ENCODE results near the gene TPPP2. TPM values are rescaled to one million over a fixed set of nuclear protein-coding genes. Genes with fewer than 3 reads are reported as not detected.

The TPPP2 gene
- total RNA-seq, 1 donor from 2014 or later: not detected

- Mint-ChIP-seq H3K9me3 (no peaks in the 10 kb centered on the region), H3K4me3 (no peak overlapping the region), H3K36me3 (no peaks in the 10 kb centered on the region), H3K4me1 (ENCODE audit: unreplicated experiment) (peaks cover 23% of the 10 kb centered on the region), H3K27ac (no peak overlapping the region), H3K27me3 (peaks cover 22% of the 10 kb centered on the region)
- no peak for TF ChIP-seq CTCF (conservative IDR thresholded peaks at IDR 0.05)
- no peak for DNase-seq (ENCODE audit: extremely low spot score, unreplicated experiment)
Measured at GRCh38 chr14:21063479-21063878, 33.5 kb downstream of the TPPP2 start.

DNA sequence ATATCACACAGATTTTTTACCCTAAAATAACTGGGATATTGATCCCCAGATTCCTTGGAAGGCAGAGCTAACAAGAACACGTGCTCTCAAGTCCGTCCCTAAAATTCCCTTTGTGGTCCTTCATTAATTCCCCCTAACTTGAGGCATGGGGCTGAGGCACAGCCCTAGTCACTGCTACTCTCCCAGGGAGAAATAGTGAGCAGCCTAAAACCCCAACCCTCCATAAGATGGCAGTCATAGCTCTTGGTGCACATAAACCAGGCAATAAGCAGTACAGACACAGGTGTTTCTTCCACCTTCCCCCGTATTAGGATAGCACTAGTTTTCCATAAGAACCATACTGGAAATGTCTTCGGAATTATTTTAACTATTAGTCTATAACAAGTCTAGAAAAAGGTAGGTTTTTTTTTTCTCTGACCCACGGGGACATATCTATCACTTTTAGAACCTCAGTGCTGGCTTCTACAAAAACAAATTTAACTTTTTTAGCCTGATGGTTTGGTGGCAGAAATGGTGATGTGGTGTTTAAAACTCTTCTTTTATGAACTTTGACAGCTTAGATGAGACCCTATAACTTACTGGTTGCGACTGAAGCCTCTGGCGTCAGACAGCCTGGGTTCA lies 37.0 kb downstream of the TPPP2 start:
- no peak overlapping the region for H3K27ac Mint-ChIP-seq

GRCh38 chr14:21068521-21069387 lies 38.7 kb downstream of the TPPP2 start:
- Mint-ChIP-seq H3K4me1 (ENCODE audit: unreplicated experiment) (peaks cover 24% of the 10 kb centered on the region), H3K9me3 (no peaks in the 10 kb centered on the region), H3K4me3 (peak overlapping the region; percentile 89), H3K27ac (peak overlapping the region; percentile 73), H3K27me3 (peaks cover 28% of the 10 kb centered on the region), H3K36me3 (peaks cover 6% of the 10 kb centered on the region)
- TF ChIP-seq CTCF (conservative IDR thresholded peaks at IDR 0.05): peak; percentile 76
- no peak for DNase-seq (ENCODE audit: extremely low spot score, unreplicated experiment)

More for the DNA sequence above, 37.0 kb downstream of the TPPP2 start:
- no peak for DNase-seq (ENCODE audit: extremely low spot score, unreplicated experiment)
- peak; percentile 36 for TF ChIP-seq CTCF (conservative IDR thresholded peaks at IDR 0.05)
- Mint-ChIP-seq H3K4me3 (no peak overlapping the region), H3K27me3 (peaks cover 28% of the 10 kb centered on the region), H3K36me3 (no peaks in the 10 kb centered on the region), H3K4me1 (ENCODE audit: unreplicated experiment) (peaks cover 20% of the 10 kb centered on the region), H3K9me3 (no peaks in the 10 kb centered on the region)

- H3K27ac Mint-ChIP-seq: peak overlapping the region; percentile 73
- H3K27me3 Mint-ChIP-seq: peaks cover 28% of the 10 kb centered on the region
- DNase-seq (ENCODE audit: extremely low spot score, unreplicated experiment): no peak
- H3K4me3 Mint-ChIP-seq: peak overlapping the region; percentile 89
- peaks cover 6% of the 10 kb centered on the region for H3K36me3 Mint-ChIP-seq
- no peak for TF ChIP-seq CTCF (conservative IDR thresholded peaks at IDR 0.05)
- no peaks in the 10 kb centered on the region for H3K9me3 Mint-ChIP-seq
- H3K4me1 Mint-ChIP-seq (ENCODE audit: unreplicated experiment): peaks cover 22% of the 10 kb centered on the region
Measured at GRCh38 chr14:21069388-21070082, 39.5 kb downstream of the TPPP2 start.

DNA sequence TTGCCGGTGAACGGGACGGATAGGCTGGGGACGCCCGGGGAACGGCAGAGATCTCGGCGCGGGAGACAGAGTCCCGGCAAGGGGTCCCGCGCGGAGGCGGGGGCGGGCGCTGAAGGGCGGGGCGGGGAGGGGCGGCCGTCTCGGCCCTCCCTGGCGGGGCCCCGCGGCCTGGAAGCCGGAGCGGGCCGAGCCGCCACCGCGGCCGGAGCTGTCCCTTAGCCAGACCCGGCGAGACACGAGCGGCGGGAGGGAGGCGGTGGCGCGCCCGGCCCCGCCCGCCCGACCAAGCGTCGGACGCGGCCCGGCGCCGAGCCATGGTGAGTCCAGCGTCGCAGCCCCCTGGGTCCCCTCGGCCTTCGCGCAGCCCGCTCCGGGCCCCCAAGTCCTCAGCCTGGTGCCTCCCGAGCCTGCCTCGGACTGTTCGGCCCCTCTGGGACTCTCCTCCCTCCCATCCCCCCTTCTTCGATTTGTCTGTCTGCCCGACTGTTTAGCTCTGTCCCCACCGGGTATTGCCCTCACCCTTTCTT lies 40.1 kb downstream of the TPPP2 start, which contains the start of gene ARHGEF40:
Gene ARHGEF40, plus strand, starts transcription at position 222 of the 527 bp plus-strand sequence. Its CDS starts 93 bp downstream, at position 315.
- Mint-ChIP-seq H3K4me1 (ENCODE audit: unreplicated experiment) (peaks cover 22% of the 10 kb centered on the region), H3K27me3 (peaks cover 28% of the 10 kb centered on the region), H3K27ac (peak within 1 kb of the TSS; percentile 73), H3K9me3 (no peaks in the 10 kb centered on the region), H3K36me3 (peaks cover 6% of the 10 kb centered on the region), H3K4me3 (peak within 1 kb of the TSS; percentile 94)
- no peak for TF ChIP-seq CTCF (conservative IDR thresholded peaks at IDR 0.05)
- no peak for DNase-seq (ENCODE audit: extremely low spot score, unreplicated experiment)

Data from type B pancreatic cell (in vitro differentiated cells).